DND-41 (cell line): ENCODE results near the gene TESPA1.

Experiments
- EZH2 ChIP-seq: IDR thresholded peaks from 3 replicates; pipeline ENCODE4 v1.6.1; 2012; ENCODE audit warnings: borderline replicate concordance, low read depth, mild to moderate bottlenecking, moderate library complexity, low read length, inconsistent platforms; ENCODE audit not compliant: severe bottlenecking
- TF ChIP-seq, protein P1 (sequence below): IDR thresholded peaks from 2 replicates; pipeline ENCODE4 v1.5.1; 2012; ENCODE audit warnings: borderline replicate concordance, low read length, moderate library complexity, mild to moderate bottlenecking; ENCODE audit not compliant: poor library complexity, severe bottlenecking; ENCODE audit errors: extremely low read depth

- TF ChIP-seq, protein P1, sequence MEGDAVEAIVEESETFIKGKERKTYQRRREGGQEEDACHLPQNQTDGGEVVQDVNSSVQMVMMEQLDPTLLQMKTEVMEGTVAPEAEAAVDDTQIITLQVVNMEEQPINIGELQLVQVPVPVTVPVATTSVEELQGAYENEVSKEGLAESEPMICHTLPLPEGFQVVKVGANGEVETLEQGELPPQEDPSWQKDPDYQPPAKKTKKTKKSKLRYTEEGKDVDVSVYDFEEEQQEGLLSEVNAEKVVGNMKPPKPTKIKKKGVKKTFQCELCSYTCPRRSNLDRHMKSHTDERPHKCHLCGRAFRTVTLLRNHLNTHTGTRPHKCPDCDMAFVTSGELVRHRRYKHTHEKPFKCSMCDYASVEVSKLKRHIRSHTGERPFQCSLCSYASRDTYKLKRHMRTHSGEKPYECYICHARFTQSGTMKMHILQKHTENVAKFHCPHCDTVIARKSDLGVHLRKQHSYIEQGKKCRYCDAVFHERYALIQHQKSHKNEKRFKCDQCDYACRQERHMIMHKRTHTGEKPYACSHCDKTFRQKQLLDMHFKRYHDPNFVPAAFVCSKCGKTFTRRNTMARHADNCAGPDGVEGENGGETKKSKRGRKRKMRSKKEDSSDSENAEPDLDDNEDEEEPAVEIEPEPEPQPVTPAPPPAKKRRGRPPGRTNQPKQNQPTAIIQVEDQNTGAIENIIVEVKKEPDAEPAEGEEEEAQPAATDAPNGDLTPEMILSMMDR, result no peak
- no peak for TF ChIP-seq EZH2
Measured at GRCh38 chr12:54940727-54941315, 43.7 kb downstream of the TESPA1 start.
